Gastrocnemius medialis (tissue), 4 donors: ENCODE measurements around the gene DIP2A. TPM values are rescaled to one million over a fixed set of nuclear protein-coding genes. Genes with fewer than 3 reads are reported as not detected.

ENCODE experiments used
- ATAC-seq, 2 donors: fragments of 150-250 bp; one replicate each; pipeline ENCODE4 v1.9.1; 2016
- DNase-seq, 2 donors: peaks; one replicate each; pipeline ENCODE4 v3.0.0-alpha.2; 2019
- H3K27ac ChIP-seq, 4 donors: fragments of 200-600 bp; sonication (generic); 1 replicate in 1 of 4; 2 replicates in 3 of 4; pipeline ENCODE4 v1.5.1; 2016 to 2018; ENCODE audit warnings: mild to moderate bottlenecking in 2 of 4, moderate library complexity in 1 of 4
- H3K27me3 ChIP-seq, 3 donors: fragments of 200-600 bp; sonication (generic) in 2 of 3; 1 replicate in 1 of 3; 2 replicates in 2 of 3; pipeline versions ENCODE4 v1.5.1 to v1.6.0; 2016 to 2019; ENCODE audit warnings: mild to moderate bottlenecking in 1 of 3, moderate library complexity in 1 of 3
- H3K36me3 ChIP-seq, 2 donors: fragments of 200-600 bp; sonication (generic) in 1 of 2; one replicate each; pipeline ENCODE4 v1.5.1; 2017 to 2018
- H3K4me1 ChIP-seq, 2 donors: fragments of 200-600 bp; sonication (generic) in 1 of 2; one replicate each; pipeline ENCODE4 v1.5.1; 2016 to 2017; ENCODE audit warnings: mild to moderate bottlenecking in 2 of 2
- H3K4me3 ChIP-seq, 4 donors: fragments of 200-600 bp; sonication (generic) in 3 of 4; 1 replicate in 1 of 4; 2 replicates in 3 of 4; pipeline ENCODE4 v1.5.1; 2016 to 2019; ENCODE audit warnings: mild to moderate bottlenecking in 2 of 4
- H3K9me3 ChIP-seq, 3 donors: fragments of 200-600 bp; sonication (generic) in 2 of 3; 1 replicate in 1 of 3; 2 replicates in 2 of 3; pipeline ENCODE4 v1.5.1; 2016 to 2019
- CTCF ChIP-seq, 5 experiments: fragments of 450-650 bp in 3 of 5; fragments of 200-600 bp in 2 of 5; sonication (generic) in 2 of 5; IDR thresholded peaks in 4 of 5; conservative IDR thresholded peaks in 1 of 5; 1 replicate in 4 of 5; 2 replicates in 1 of 5; pipeline ENCODE4 v1.5.1; 2016 to 2019; ENCODE audit warnings: antibody characterized with exemption in 5 of 5, mild to moderate bottlenecking in 3 of 5, moderate library complexity in 3 of 5
- POLR2A ChIP-seq, 2 donors: fragments of 450-650 bp; IDR thresholded peaks; one replicate each; pipeline ENCODE4 v1.6.1; 2017; ENCODE audit warnings: antibody characterized with exemption in 2 of 2, mild to moderate bottlenecking in 2 of 2, moderate library complexity in 2 of 2
- in situ Hi-C, 4 donors: fragments of 200-750 bp; cut with MboI; loops; one replicate each; pipeline versions ENCODE4 v1.15.0 to v1.8.0; 2017; ENCODE audit warnings: low sequenced_read_pairs in 4 of 4
- intact Hi-C: fragments of 100-400 bp; cut with DNase I; formaldehyde crosslinking; loops from one replicate; pipeline ENCODE4 v1.15.1; 2023; ENCODE audit warnings: low total_unique reads
- total RNA-seq, 4 donors: library from RNA; depleted of rRNA; stranded (reverse); fragments of >200 nt; gene quantifications; one replicate each; pipeline versions ENCODE4 v1.1.0 to v1.2.3, GENCODE V29; 2016

The DIP2A gene
- total RNA-seq, 4 donors from 2014 or later, result 6.3 to 15.5 (median 11.8) TPM

GRCh38 chr21:46597896-46598343, 139.2 kb downstream of the DIP2A start:
- no peak for DNase-seq
- no peak overlapping the region for H3K27ac ChIP-seq
- H3K27me3 ChIP-seq, result peaks cover 0 to 5% (median 0%) of the 10 kb centered on the region in 3 donors
- no peaks in the 10 kb centered on the region for H3K36me3 ChIP-seq
- no peak for ATAC-seq
- no peaks in the 10 kb centered on the region for H3K9me3 ChIP-seq
- intact Hi-C loops (no loop called here), in situ Hi-C loops (no loop called here)
- peaks cover 0 to 6% of the 10 kb centered on the region in 2 donors for H3K4me1 ChIP-seq
- no peak overlapping the region for H3K4me3 ChIP-seq
- TF ChIP-seq POLR2A (IDR thresholded peaks at IDR 0.05) (no peak), CTCF (IDR thresholded peaks at IDR 0.05 in 4 of 5, conservative IDR thresholded peaks at IDR 0.05 in 1 of 5) (no peak)

- Histone ChIP-seq H3K27ac (no peak overlapping the region), H3K36me3 (no peaks in the 10 kb centered on the region), H3K9me3 (no peaks in the 10 kb centered on the region), H3K27me3 (peaks cover 0 to 5% (median 0%) of the 10 kb centered on the region in 3 donors), H3K4me1 (peaks cover 0 to 6% of the 10 kb centered on the region in 2 donors), H3K4me3 (no peak overlapping the region)
- in situ Hi-C loops (no loop called here), intact Hi-C loops (no loop called here)
- TF ChIP-seq POLR2A (IDR thresholded peaks at IDR 0.05) (no peak), CTCF (IDR thresholded peaks at IDR 0.05 in 4 of 5, conservative IDR thresholded peaks at IDR 0.05 in 1 of 5) (no peak)
- ATAC-seq, result peak in 1 of 2 donors; percentile 33
- no peak for DNase-seq
Measured at GRCh38 chr21:46598581-46599572, 140.2 kb downstream of the DIP2A start.

GRCh38 chr21:46600305-46600704, 141.6 kb downstream of the DIP2A start:
- Histone ChIP-seq H3K36me3 (no peaks in the 10 kb centered on the region), H3K4me1 (peaks cover 0 to 6% of the 10 kb centered on the region in 2 donors), H3K27ac (no peak overlapping the region), H3K4me3 (no peak overlapping the region), H3K27me3 (peaks cover 0 to 5% (median 0%) of the 10 kb centered on the region in 3 donors), H3K9me3 (no peaks in the 10 kb centered on the region)
- intact Hi-C loops (no loop called here), in situ Hi-C loops (no loop called here)
- DNase-seq (no peak), ATAC-seq (no peak)
- TF ChIP-seq CTCF (IDR thresholded peaks at IDR 0.05 in 4 of 5, conservative IDR thresholded peaks at IDR 0.05 in 1 of 5) (no peak), POLR2A (IDR thresholded peaks at IDR 0.05) (no peak)

- in situ Hi-C loops (no loop called here), intact Hi-C loops (no loop called here)
- no peak for ATAC-seq
- no peak for DNase-seq
- Histone ChIP-seq H3K4me3 (no peak overlapping the region), H3K4me1 (peaks cover 0 to 6% of the 10 kb centered on the region in 2 donors), H3K9me3 (no peaks in the 10 kb centered on the region), H3K36me3 (no peaks in the 10 kb centered on the region), H3K27ac (no peak overlapping the region), H3K27me3 (peaks cover 0 to 5% (median 0%) of the 10 kb centered on the region in 3 donors)
- TF ChIP-seq CTCF (IDR thresholded peaks at IDR 0.05 in 4 of 5, conservative IDR thresholded peaks at IDR 0.05 in 1 of 5) (no peak), POLR2A (IDR thresholded peaks at IDR 0.05) (no peak)
Measured at GRCh38 chr21:46600978-46601377, 142.3 kb downstream of the DIP2A start.
